HEK293 (cell line): ENCODE data around the gene UBXN10.

Experiments used
- CTCF ChIA-PET: fragments of 350-600 bp; formaldehyde crosslinking; extraction: SDS; loops from one replicate; lab custom pipeline; 2021; ENCODE audit warnings: antibody characterized with exemption; lab: Yijun Ruan, JAX
- POLR2A ChIA-PET: fragments of 300-600 bp; formaldehyde crosslinking; extraction: SDS; loops from one replicate; lab custom pipeline; 2020; ENCODE audit warnings: antibody characterized with exemption, inconsistent platforms; lab: Yijun Ruan, JAX
- H3K27ac ChIP-seq: fragments of 200-500 bp; sonication (Bioruptor generic); 2 replicates; pipeline ENCODE4 v1.5.1; 2014; ENCODE audit warnings: low read depth, low read length, control low read depth, inconsistent platforms; ENCODE audit errors: extremely low read depth
- H3K36me3 ChIP-seq, 2 experiments: fragments of 200-500 bp in 1 of 2; sonication (Bioruptor generic) in 1 of 2; 1 replicate in 1 of 2; 2 replicates in 1 of 2; pipeline ENCODE4 v1.5.1; 2014 to 2017; ENCODE audit warnings: inconsistent platforms in 2 of 2, low read length in 2 of 2; ENCODE audit not compliant: control insufficient read depth in 2 of 2, insufficient read depth in 1 of 2
- H3K4me1 ChIP-seq: fragments of 200-500 bp; sonication (Bioruptor generic); 2 replicates; pipeline ENCODE4 v1.5.1; 2014; ENCODE audit warnings: mild to moderate bottlenecking, low read length, inconsistent platforms; ENCODE audit not compliant: control insufficient read depth, insufficient read depth
- H3K4me3 ChIP-seq: 2 replicates; pipeline ENCODE4 v1.5.1; 2011; ENCODE audit warnings: low read depth, mild to moderate bottlenecking, control low read depth, low read length, moderate library complexity
- H3K9me3 ChIP-seq: fragments of 200-500 bp; sonication (Bioruptor generic); 2 replicates; pipeline ENCODE4 v1.5.1; 2014; ENCODE audit warnings: low read depth, low read length, inconsistent platforms; ENCODE audit not compliant: control insufficient read depth, insufficient read depth
- BCL6B ChIP-seq: fragments of 450-650 bp; formaldehyde crosslinking; IDR thresholded peaks from 2 replicates; pipeline ENCODE4 v1.5.1; 2017; ENCODE audit warnings: missing biosample characterization, missing genetic modification characterization
- PRDM2 ChIP-seq: fragments of 450-650 bp; formaldehyde crosslinking; IDR thresholded peaks from 2 replicates; pipeline ENCODE4 v1.5.1; 2016; ENCODE audit warnings: missing biosample characterization, missing genetic modification characterization, borderline replicate concordance
- ZNF140 ChIP-seq: fragments of 450-650 bp; formaldehyde crosslinking; IDR thresholded peaks from 2 replicates; pipeline ENCODE4 v1.5.1; 2016; ENCODE audit warnings: missing biosample characterization, missing genetic modification characterization
- ZNF146 ChIP-seq: fragments of 450-650 bp; formaldehyde crosslinking; IDR thresholded peaks from 2 replicates; pipeline ENCODE4 v1.5.1; 2016; ENCODE audit warnings: missing biosample characterization, missing genetic modification characterization
- ZNF16 ChIP-seq: fragments of 450-650 bp; formaldehyde crosslinking; IDR thresholded peaks from 2 replicates; pipeline ENCODE4 v1.5.1; 2016; ENCODE audit warnings: low read depth, missing biosample characterization, missing genetic modification characterization
- ZNF169 ChIP-seq: fragments of 450-650 bp; formaldehyde crosslinking; IDR thresholded peaks from 2 replicates; pipeline ENCODE4 v1.5.1; 2016; ENCODE audit warnings: missing biosample characterization, missing genetic modification characterization
- ZNF18 ChIP-seq: fragments of 450-650 bp; formaldehyde crosslinking; IDR thresholded peaks from 2 replicates; pipeline ENCODE4 v1.5.1; 2016; ENCODE audit warnings: missing biosample characterization, missing genetic modification characterization
- ZNF280D ChIP-seq: fragments of 450-650 bp; formaldehyde crosslinking; IDR thresholded peaks from 2 replicates; pipeline ENCODE4 v1.5.1; 2016; ENCODE audit warnings: missing biosample characterization, missing genetic modification characterization
- ZNF560 ChIP-seq: fragments of 450-650 bp; formaldehyde crosslinking; IDR thresholded peaks from 2 replicates; pipeline ENCODE4 v1.5.1; 2017; ENCODE audit warnings: missing biosample characterization, missing genetic modification characterization, borderline replicate concordance
- ZNF645 ChIP-seq: fragments of 450-650 bp; formaldehyde crosslinking; IDR thresholded peaks from 2 replicates; pipeline ENCODE4; 2016; ENCODE audit warnings: missing biosample characterization, missing genetic modification characterization
- ZNF677 ChIP-seq: fragments of 450-650 bp; IDR thresholded peaks from 2 replicates; pipeline ENCODE4 v1.5.0; 2018; ENCODE audit warnings: missing biosample characterization, mild to moderate bottlenecking, missing genetic modification characterization, moderate library complexity
- ZSCAN4 ChIP-seq: fragments of 450-650 bp; formaldehyde crosslinking; IDR thresholded peaks from 2 replicates; pipeline ENCODE4 v1.5.1; 2017; ENCODE audit warnings: missing biosample characterization, missing genetic modification characterization

The UBXN10 gene

GRCh38 chr1:20182415-20182814 is 3.5 kb upstream of the UBXN10 start:
- Histone ChIP-seq H3K4me3 (no peak overlapping the region), H3K9me3 (no peaks in the 10 kb centered on the region), H3K36me3 (no peaks in the 10 kb centered on the region), H3K27ac (no peak overlapping the region), H3K4me1 (no peaks in the 10 kb centered on the region)
- no peak for TF ChIP-seq ZNF280D (tag by site-specific recombination)
- no peak for TF ChIP-seq ZNF140 (tag by site-specific recombination)
- TF ChIP-seq ZNF18 (tag by site-specific recombination) = no peak
- TF ChIP-seq ZNF645 (tag by site-specific recombination) = no peak
- TF ChIP-seq ZNF560 = no peak
- TF ChIP-seq ZNF146 (tag by site-specific recombination) = no peak
- TF ChIP-seq BCL6B (tag by site-specific recombination) = no peak
- no peak for TF ChIP-seq ZNF16 (tag by site-specific recombination)
- TF ChIP-seq ZSCAN4 (tag by site-specific recombination) = no peak
- TF ChIP-seq ZNF677 (tag by site-specific recombination) = no peak
- no peak for TF ChIP-seq ZNF169
- no peak for TF ChIP-seq PRDM2 (tag by site-specific recombination)
- ChIA-PET CTCF (interaction anchor here (0.8 to 5.8 kb wide), 2 partner anchors 12 to 207 kb away, joined by 3 to 37 read pairs; no protein-coding TSS in a partner anchor), POLR2A (no interaction called here)
